K562 (cell line): ENCODE results near the gene TAS1R3. TPM values are rescaled to one million over a fixed set of nuclear protein-coding genes. Genes with fewer than 3 reads are reported as not detected.

ENCODE experiments used
- ATAC-seq: fragments of 200-7000 bp; cut with Tn5 transposase; 3 replicates; pipeline ENCODE4 v1.9.1; 2020; ENCODE audit warnings: moderate library complexity
- BruUV-seq: library from RNA; stranded (reverse); fragments of 400-500 nt; replicated peaks from 2 replicates; lab custom pipeline; 2021; lab: Mats Ljungman, UMichigan
- CTCF ChIA-PET: fragments of 300-600 bp; formaldehyde crosslinking; extraction: SDS; loops from one replicate; lab custom pipeline; 2021; ENCODE audit warnings: low intra/inter-chr PET ratio; lab: Yijun Ruan, JAX
- POLR2A ChIA-PET: fragments of 300-600, 350-650 bp; sonication (Branson Sonifier 250); formaldehyde crosslinking; extraction: SDS; loops from one replicate; lab custom pipeline; 2021; ENCODE audit warnings: antibody characterized with exemption, inconsistent platforms; lab: Yijun Ruan, JAX
- DNase-seq, 4 experiments: peaks; one replicate each; pipeline versions ENCODE4 v3.0.0 to v3.0.0-alpha.2; 2011 to 2018; ENCODE audit warnings: low spot score in 3 of 4, mixed read lengths in 3 of 4; ENCODE audit errors: extremely low read depth in 1 of 4
- FAIRE-seq: peaks from 2 replicates; lab custom pipeline; 2011; peaks lifted over from hg19 to GRCh38; lab: Jason Lieb, UNC
- H2AFZ ChIP-seq: 2 replicates; pipeline ENCODE4 v1.6.0; 2011; ENCODE audit warnings: low read depth, low read length, control low read depth, inconsistent platforms
- H3K27ac ChIP-seq: fragments of 200-600 bp; 3 replicates; pipeline ENCODE4 v1.8.0; 2011; ENCODE audit warnings: low read depth, mild to moderate bottlenecking, control low read depth, inconsistent platforms, low read length, moderate library complexity, mixed read lengths; ENCODE audit errors: extremely low read depth
- H3K27me3 ChIP-seq, 2 experiments: fragments of 300-600 bp in 1 of 2; 2 replicates in 1 of 2; 3 replicates in 1 of 2; pipeline versions ENCODE4 v1.6.0 to v1.8.0; 2011; ENCODE audit warnings: inconsistent platforms in 2 of 2, low read length in 2 of 2, mild to moderate bottlenecking in 1 of 2, mixed read lengths in 1 of 2, moderate library complexity in 1 of 2; ENCODE audit not compliant: control insufficient read depth in 2 of 2, insufficient read depth in 2 of 2
- H3K36me3 ChIP-seq: fragments of 300-600 bp; 3 replicates; pipeline ENCODE4 v1.8.0; 2011; ENCODE audit warnings: mild to moderate bottlenecking, low read length, inconsistent platforms; ENCODE audit not compliant: control insufficient read depth, insufficient read depth
- H3K4me1 ChIP-seq, 2 experiments: fragments of 200-600 bp in 1 of 2; replicated peaks in 1 of 2; 2 replicates in 1 of 2; 3 replicates in 1 of 2; pipeline versions ENCODE4 v1.5.1 to v1.8.0; 2011; ENCODE audit warnings: inconsistent platforms in 2 of 2, low read length in 2 of 2, mild to moderate bottlenecking in 1 of 2, mixed read lengths in 1 of 2, moderate library complexity in 1 of 2; ENCODE audit not compliant: control insufficient read depth in 2 of 2, insufficient read depth in 2 of 2
- H3K4me2 ChIP-seq: 2 replicates; pipeline ENCODE4 v1.6.1; 2011; ENCODE audit warnings: low read length, control low read depth, inconsistent platforms, mixed read lengths; ENCODE audit not compliant: insufficient read depth
- H3K4me3 ChIP-seq: fragments of 200-600 bp; sonication (generic), shearing (Covaris generic); 2 replicates; pipeline ENCODE4 v1.5.1; 2016; ENCODE audit warnings: control low read depth, inconsistent platforms
- H3K79me2 ChIP-seq: fragments of 200-600 bp; 3 replicates; pipeline ENCODE4 v1.8.0; 2011; ENCODE audit warnings: low read length, inconsistent platforms; ENCODE audit not compliant: control insufficient read depth, insufficient read depth
- H3K9ac ChIP-seq, 2 experiments: 2 replicates each; pipeline versions ENCODE4 v1.6.0 to v1.6.1; 2011; ENCODE audit warnings: low read depth in 2 of 2, low read length in 2 of 2, control low read depth in 1 of 2, inconsistent platforms in 1 of 2, mild to moderate bottlenecking in 1 of 2, mixed read lengths in 1 of 2; ENCODE audit not compliant: insufficient read depth in 1 of 2
- H3K9me1 ChIP-seq: one replicate; pipeline ENCODE4 v1.6.0; 2011; ENCODE audit warnings: inconsistent platforms, mild to moderate bottlenecking, low read length, moderate library complexity; ENCODE audit not compliant: control insufficient read depth, insufficient read depth
- H3K9me3 ChIP-seq: replicated peaks from 2 replicates; pipeline ENCODE4 v1.5.1; 2011; ENCODE audit warnings: low read depth, low read length, inconsistent platforms; ENCODE audit not compliant: control insufficient read depth, insufficient read depth
- H4K20me1 ChIP-seq: replicated peaks from 2 replicates; pipeline ENCODE4 v1.6.1; 2011; ENCODE audit warnings: low read length, inconsistent platforms, mixed read lengths; ENCODE audit not compliant: control insufficient read depth, insufficient read depth
- CBX5 ChIP-seq: IDR thresholded peaks from 2 replicates; pipeline ENCODE4 v1.6.1; 2014; ENCODE audit warnings: low read depth, borderline replicate concordance
- MECOM ChIP-seq: fragments of 250-450 bp; sonication (Bioruptor Pico); IDR thresholded peaks from 2 replicates; pipeline ENCODE4 v1.8.0; 2022; ENCODE audit warnings: inconsistent platforms
- MEF2A ChIP-seq: IDR thresholded peaks from 2 replicates; pipeline ENCODE4 v1.6.1; 2011; ENCODE audit warnings: low read depth, mild to moderate bottlenecking, low read length, moderate library complexity; ENCODE audit not compliant: control insufficient read depth
- MEF2D ChIP-seq: conservative IDR thresholded peaks from 2 replicates; pipeline ENCODE4 v1.6.1; 2016; ENCODE audit warnings: low read depth, missing genetic modification characterization, missing compliant biosample characterization
- PTRF ChIP-seq: fragments of 450-650 bp; IDR thresholded peaks from 2 replicates; pipeline ENCODE4 v1.6.1; 2016; ENCODE audit warnings: mild to moderate bottlenecking, missing genetic modification characterization, missing compliant biosample characterization
- RUNX1 ChIP-seq: sonication (generic); IDR thresholded peaks from 2 replicates; pipeline ENCODE4 v1.6.1; 2016; ENCODE audit warnings: antibody characterized with exemption, low read depth
- SIN3A ChIP-seq, 2 experiments: fragments of 150-350 bp in 1 of 2; IDR thresholded peaks; 2 replicates each; pipeline ENCODE4 v1.6.1; 2011 to 2016; ENCODE audit warnings: borderline replicate concordance in 2 of 2, low read depth in 2 of 2, low read length in 2 of 2, mild to moderate bottlenecking in 2 of 2, moderate library complexity in 2 of 2; ENCODE audit not compliant: control insufficient read depth in 1 of 2
- TCF7L2 ChIP-seq: fragments of 150-350 bp; IDR thresholded peaks from 2 replicates; pipeline ENCODE4 v1.6.1; 2016; ENCODE audit warnings: low read depth, mild to moderate bottlenecking, low read length, moderate library complexity
- TGIF2 ChIP-seq: sonication (generic); formaldehyde crosslinking; IDR thresholded peaks from 2 replicates; pipeline ENCODE4 v1.8.1; 2022; ENCODE audit warnings: mild to moderate bottlenecking, missing genetic modification reagents, moderate library complexity
- ZBTB26 ChIP-seq: fragments of 450-650 bp; formaldehyde crosslinking; IDR thresholded peaks from 2 replicates; pipeline ENCODE4 v1.4.0; 2022; ENCODE audit warnings: missing genetic modification characterization
- WGBS: fragments of 100-300 bp; shearing (Covaris generic); methylation state at CpG from one replicate; pipeline ENCODE4 v1.1.6; 2016; ENCODE audit warnings: low coverage, mixed read lengths; ENCODE audit not compliant: insufficient coverage; ENCODE audit errors: missing lambda C conversion rate; 5-methylcytosine and 5-hydroxymethylcytosine counted together
- in situ Hi-C: fragments of 300-500 bp; cut with MboI; formaldehyde crosslinking; loops from 4 replicates; pipeline ENCODE4 v1.15.0; 2018; ENCODE audit warnings: inconsistent platforms, mixed read lengths
- intact Hi-C: fragments of 100-400 bp; cut with micrococcal nuclease; formaldehyde crosslinking; loops from 2 replicates; pipeline ENCODE4 v1.14.2; 2022
- polyA plus RNA-seq, 8 experiments: library from polyadenylated mRNA; depleted of rRNA in 4 of 8; stranded (reverse) in 5 of 8; unstranded in 3 of 8; fragments of >200 nt; fragmentation: Nextera tagmentation in 2 of 8; fragmentation: Illumina TruSeq in 1 of 8; extraction: Ambion mirVana in 2 of 8; extraction: Trizol in 1 of 8; gene quantifications; 2 replicates each; pipeline versions ENCODE4 v1.2.1 to v1.2.3, GENCODE V29; 2011 to 2014; ENCODE audit warnings: inconsistent platforms in 1 of 8, missing spikeins in 1 of 8
- total RNA-seq, 7 experiments: library from RNA; depleted of rRNA in 6 of 7; stranded (reverse); fragments of >200 nt in 6 of 7; fragmentation: Illumina TruSeq in 2 of 7; extraction: Trizol in 2 of 7; gene quantifications; 2 replicates each; pipeline versions ENCODE4 v1.2.1 to v1.2.3, GENCODE V29; 2011 to 2021; ENCODE audit warnings: low replicate concordance in 1 of 7
- TF ChIP-seq, protein P1 (sequence below): fragments of 450-650 bp; IDR thresholded peaks from 2 replicates; pipeline ENCODE4 v1.7.0; 2016; ENCODE audit warnings: borderline replicate concordance
- TF ChIP-seq, protein P2 (sequence below): fragments of 250-450 bp; sonication (Bioruptor Pico); IDR thresholded peaks from 2 replicates; pipeline ENCODE4 v1.8.0; 2022; ENCODE audit warnings: moderate library complexity, mild to moderate bottlenecking, inconsistent platforms

Gene TAS1R3
- total and polyA plus RNA-seq, 9 of the 15 experiments (the other 6 are each of a cell fraction or from before 2014, with no cell fraction given): 0.07 to 0.13 TPM; not detected in 7

GRCh38 chr1:1291548-1292441, 39.3 kb upstream of the TAS1R3 start (continued):
- TF ChIP-seq, protein P1, sequence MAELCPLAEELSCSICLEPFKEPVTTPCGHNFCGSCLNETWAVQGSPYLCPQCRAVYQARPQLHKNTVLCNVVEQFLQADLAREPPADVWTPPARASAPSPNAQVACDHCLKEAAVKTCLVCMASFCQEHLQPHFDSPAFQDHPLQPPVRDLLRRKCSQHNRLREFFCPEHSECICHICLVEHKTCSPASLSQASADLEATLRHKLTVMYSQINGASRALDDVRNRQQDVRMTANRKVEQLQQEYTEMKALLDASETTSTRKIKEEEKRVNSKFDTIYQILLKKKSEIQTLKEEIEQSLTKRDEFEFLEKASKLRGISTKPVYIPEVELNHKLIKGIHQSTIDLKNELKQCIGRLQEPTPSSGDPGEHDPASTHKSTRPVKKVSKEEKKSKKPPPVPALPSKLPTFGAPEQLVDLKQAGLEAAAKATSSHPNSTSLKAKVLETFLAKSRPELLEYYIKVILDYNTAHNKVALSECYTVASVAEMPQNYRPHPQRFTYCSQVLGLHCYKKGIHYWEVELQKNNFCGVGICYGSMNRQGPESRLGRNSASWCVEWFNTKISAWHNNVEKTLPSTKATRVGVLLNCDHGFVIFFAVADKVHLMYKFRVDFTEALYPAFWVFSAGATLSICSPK: 0 out of 2 replicates have a peak, but pooled peaks have one; percentile 29
- no peak for TF ChIP-seq TCF7L2
- TF ChIP-seq, protein P2, sequence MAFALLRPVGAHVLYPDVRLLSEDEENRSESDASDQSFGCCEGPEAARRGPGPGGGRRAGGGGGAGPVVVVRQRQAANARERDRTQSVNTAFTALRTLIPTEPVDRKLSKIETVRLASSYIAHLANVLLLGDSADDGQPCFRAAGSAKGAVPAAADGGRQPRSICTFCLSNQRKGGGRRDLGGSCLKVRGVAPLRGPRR (CRISPR knock-in tag): no peak
- no peak for TF ChIP-seq PTRF (tag)

DNA sequence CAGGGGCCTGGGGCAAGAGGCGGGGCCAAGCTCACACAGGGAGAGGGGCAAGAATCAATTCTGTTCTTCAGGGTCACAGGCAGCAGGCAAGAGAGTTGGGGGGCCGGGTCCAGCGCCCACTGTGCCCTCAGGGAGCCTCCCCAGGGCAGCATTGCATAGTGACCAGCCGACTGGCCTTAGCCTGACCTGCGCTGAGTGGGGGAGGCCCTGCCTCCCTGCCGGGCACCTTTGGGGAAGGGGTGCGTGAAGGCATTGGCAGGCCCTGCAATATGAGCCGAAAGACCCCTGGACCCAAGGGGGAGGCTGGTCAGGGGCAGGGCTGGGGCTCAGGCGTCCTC, 38.7 kb upstream of the TAS1R3 start:
- FAIRE-seq (no peak), ATAC-seq (no peak), DNase-seq (no peak)
- in situ Hi-C loops: no loop called here
- Histone ChIP-seq H3K4me1 (peaks cover 5 to 81% of the 10 kb centered on the region in 2 experiments; a peak in 3 of 5 replicates), H2AFZ (no peak overlapping the region), H3K36me3 (peaks cover 10% of the 10 kb centered on the region; the same call in 1 of the 3 replicates), H4K20me1 (peaks cover 16% of the 10 kb centered on the region; the same call in 1 of the 2 replicates), H3K27me3 (peaks cover under 1 to 14% of the 10 kb centered on the region in 2 experiments; a peak in 3 of 5 replicates), H3K79me2 (no peaks in the 10 kb centered on the region), H3K4me3 (no peak overlapping the region), H3K4me2 (no peak overlapping the region), H3K9me1 (peaks cover 8% of the 10 kb centered on the region), H3K9ac (no peak overlapping the region), H3K27ac (no peak overlapping the region), H3K9me3 (no peaks in the 10 kb centered on the region)
- POLR2A ChIA-PET: interaction anchor here (0.6 to 1.5 kb wide), 7 partner anchors 12 to 24 kb away, joined by 3 to 6 read pairs (median 3); partner anchors contain the start of gene SCNN1D
- no peak for TF ChIP-seq RUNX1
- no peak for TF ChIP-seq TGIF2 (CRISPR knock-in tag)
- TF ChIP-seq CBX5: no peak
- TF ChIP-seq MEF2A: no peak
- no peak for TF ChIP-seq MEF2D (tag)
- no peak for TF ChIP-seq ZBTB26 (CRISPR knock-in tag)
- TF ChIP-seq MECOM (CRISPR knock-in tag): no peak
- 0 out of 4 replicates have a peak, but pooled peaks of 1 of the 2 experiments have one; percentile 2 for TF ChIP-seq SIN3A (IDR thresholded peaks at IDR 0.05; ENCODE audit: borderline replicate concordance in 2 of 2, control insufficient read depth in 1 of 2, low read depth in 2 of 2, low read length in 2 of 2)
- CTCF ChIA-PET: interaction anchor here (0.5 to 1.3 kb wide), 4 partner anchors 170 to 404 kb away, joined by 4 to 6 read pairs (median 6); no protein-coding TSS in a partner anchor
- intact Hi-C loops: loop anchor here (2.0 to 10.0 kb wide), 2 partner anchors 176 to 308 kb away; partner anchors contain the start of genes C1orf159 and PERM1
- no TSS peak for BruUV-seq
- whole genome bisulfite sequencing: 77% methylated on average over 8 of the region's 9 CpGs
